Mammary epithelial cell (primary cell): ENCODE results near the gene BOK.

Experiments
- CTCF ChIP-seq, 2 donors: IDR thresholded peaks in 1 of 2; conservative IDR thresholded peaks in 1 of 2; 2 replicates each; pipeline ENCODE4 v1.5.1; 2011 to 2012; ENCODE audit warnings: inconsistent platforms in 2 of 2, low read length in 2 of 2, mild to moderate bottlenecking in 2 of 2, control low read depth in 1 of 2, low read depth in 1 of 2; ENCODE audit not compliant: insufficient read depth in 1 of 2; ENCODE audit errors: extremely low read depth in 1 of 2
- EZH2 ChIP-seq: IDR thresholded peaks from 2 replicates; pipeline ENCODE4 v1.6.1; 2012; ENCODE audit warnings: low read length, inconsistent platforms, borderline replicate concordance

GRCh38 chr2:241562269-241562891 is 3.8 kb downstream of the BOK start:
- TF ChIP-seq CTCF (conservative IDR thresholded peaks at IDR 0.05 in 1 of 2, IDR thresholded peaks at IDR 0.05 in 1 of 2; ENCODE audit: extremely low read depth in 1 of 2, insufficient read depth in 1 of 2, low read depth in 1 of 2, low read length in 2 of 2) (no peak), EZH2 (no peak)
